ENCODE data around the gene ZNF518B. TPM values are rescaled to one million over a fixed set of nuclear protein-coding genes. Genes with fewer than 3 reads are reported as not detected.

The ZNF518B gene
- total and polyA plus RNA-seq, 10 of the 15 experiments (the other 5 are each of a cell fraction or from before 2014, with no cell fraction given) = 2.7 to 20.5 (median 9.2) TPM

- no peak overlapping the region for H3K4me3 ChIP-seq
- no peak overlapping the region for H3K4me2 ChIP-seq (ENCODE audit: control insufficient read depth, insufficient read depth)
- no peaks in the 10 kb centered on the region for H3K9me3 ChIP-seq (replicated peaks; ENCODE audit: control insufficient read depth, insufficient read depth, low read length)
- H3K4me1 ChIP-seq (ENCODE audit: control insufficient read depth, insufficient read depth, low read length) = no peaks in the 10 kb centered on the region
- intact Hi-C loops (cut with micrococcal nuclease; ENCODE audit: unreplicated experiment) (loop anchor here (5.0 kb wide), 1 partner anchor 121 kb away; no protein-coding TSS in a partner anchor), in situ Hi-C loops (cut with MboI) (no loop called here)
- SMC1A ChIA-PET (ENCODE audit: uncharacterized antibody, unreplicated experiment) = interaction anchor here (1.4 kb wide), 2 partner anchors 15 to 119 kb away, joined by 3 to 7 read pairs; no protein-coding TSS in a partner anchor
- no peaks in the 10 kb centered on the region for H3K79me2 ChIP-seq (ENCODE audit: control insufficient read depth, insufficient read depth, low read length)
- H4K20me1 ChIP-seq (ENCODE audit: control insufficient read depth, insufficient read depth) = no peaks in the 10 kb centered on the region
- no TSS peak for BruUV-seq (replicated peaks)
- WGBS (ENCODE audit: insufficient coverage, insufficient replicate concordance, low lambda C conversion rate, missing lambda C conversion rate) = 29% methylated on average over 2 of the region's 2 CpGs
- ATAC-seq = peak; percentile 30; the same call in 2 of the 3 replicates
- peak; percentile 36; the same call in 1 of the 2 replicates for TF ChIP-seq RUNX3 (IDR thresholded peaks at IDR 0.05; ENCODE audit: low read length)
- TF ChIP-seq MEF2A (IDR thresholded peaks at IDR 0.05; ENCODE audit: insufficient read depth, low read depth, low read length) = no peak
- TF ChIP-seq ZBED1 (IDR thresholded peaks at IDR 0.05; ENCODE audit: borderline replicate concordance) = no peak
- TF ChIP-seq CHD4 (IDR thresholded peaks at IDR 0.05) = no peak
- peak; percentile 37 for TF ChIP-seq MEF2B (IDR thresholded peaks at IDR 0.05; ENCODE audit: partially characterized antibody, poor library complexity, severe bottlenecking)
- CTCF ChIA-PET = interaction anchor here (1.3 to 1.4 kb wide), 2 partner anchors 45 to 121 kb away, joined by 3 to 4 read pairs; no protein-coding TSS in a partner anchor
- no peaks in the 10 kb centered on the region for H3K27me3 ChIP-seq (replicated peaks in 1 of 2; ENCODE audit: control insufficient read depth in 2 of 2, insufficient read depth in 2 of 2, low read length in 1 of 2)
- no peak overlapping the region for H2AFZ ChIP-seq (ENCODE audit: control insufficient read depth, low read depth, low read length)
- H3K9ac ChIP-seq (ENCODE audit: control insufficient read depth, insufficient read depth, low read length) = no peak overlapping the region
- POLR2A ChIA-PET = no interaction called here
- H3K27ac ChIP-seq (ENCODE audit: control insufficient read depth, insufficient read depth) = no peak overlapping the region
- no peak for DNase-seq (ENCODE audit: low read depth, low spot score)
- FAIRE-seq = no peak
- RAD21 ChIA-PET (ENCODE audit: unreplicated experiment) = no interaction called here
- H3K36me3 ChIP-seq (ENCODE audit: control insufficient read depth in 2 of 2, insufficient read depth in 2 of 2, low read length in 1 of 2) = no peaks in the 10 kb centered on the region
Observed at GRCh38 chr4:10416441-10416840, 40.8 kb downstream of the ZNF518B start.

GRCh38 chr4:10413177-10413576 is 44.0 kb downstream of the ZNF518B start:
- RAD21 ChIA-PET (ENCODE audit: unreplicated experiment) = no interaction called here
- ATAC-seq = peak; percentile 95
- BruUV-seq (replicated peaks) = no TSS peak
- Histone ChIP-seq H3K79me2 (ENCODE audit: control insufficient read depth, insufficient read depth, low read length) (no peaks in the 10 kb centered on the region), H3K27me3 (replicated peaks in 1 of 2; ENCODE audit: control insufficient read depth in 2 of 2, insufficient read depth in 2 of 2, low read length in 1 of 2) (no peaks in the 10 kb centered on the region), H2AFZ (ENCODE audit: control insufficient read depth, low read depth, low read length) (no peak overlapping the region), H3K36me3 (ENCODE audit: control insufficient read depth in 2 of 2, insufficient read depth in 2 of 2, low read length in 1 of 2) (no peaks in the 10 kb centered on the region), H3K4me2 (ENCODE audit: control insufficient read depth, insufficient read depth) (no peak overlapping the region), H3K4me3 (no peak overlapping the region), H3K9me3 (replicated peaks; ENCODE audit: control insufficient read depth, insufficient read depth, low read length) (no peaks in the 10 kb centered on the region), H4K20me1 (ENCODE audit: control insufficient read depth, insufficient read depth) (no peaks in the 10 kb centered on the region), H3K9ac (ENCODE audit: control insufficient read depth, insufficient read depth, low read length) (no peak overlapping the region), H3K4me1 (ENCODE audit: control insufficient read depth, insufficient read depth, low read length) (no peaks in the 10 kb centered on the region), H3K27ac (ENCODE audit: control insufficient read depth, insufficient read depth) (no peak overlapping the region)
- intact Hi-C loops (cut with micrococcal nuclease; ENCODE audit: unreplicated experiment) = loop anchor here (1.0 kb wide), 1 partner anchor 39 kb away; no protein-coding TSS in a partner anchor
- 0% methylated on average over 2 of the region's 2 CpGs for whole genome bisulfite sequencing (ENCODE audit: insufficient coverage, insufficient replicate concordance, low lambda C conversion rate, missing lambda C conversion rate)
- CTCF ChIA-PET = interaction anchor here (0.6 kb wide), 1 partner anchor 11 kb away, joined by 3 read pairs; no protein-coding TSS in a partner anchor
- in situ Hi-C loops (cut with MboI) = no loop called here
- DNase-seq (ENCODE audit: low read depth, low spot score) = no peak
- FAIRE-seq = peak; percentile 91
- SMC1A ChIA-PET (ENCODE audit: uncharacterized antibody, unreplicated experiment) = interaction anchor here (1.6 to 2.0 kb wide), 3 partner anchors 9 to 123 kb away, joined by 4 to 5 read pairs (median 4); no protein-coding TSS in a partner anchor
- POLR2A ChIA-PET = no interaction called here
- TF ChIP-seq NBN (IDR thresholded peaks at IDR 0.05) = 0 out of 2 replicates have a peak, but pooled peaks have one; percentile 42
- TF ChIP-seq MTA2 (IDR thresholded peaks at IDR 0.05; ENCODE audit: low read depth) = peak; percentile 57; the same call in 1 of the 2 replicates
- TF ChIP-seq BCLAF1 (IDR thresholded peaks at IDR 0.05) = no peak
- peak; percentile 83 for TF ChIP-seq NR2F1 (conservative IDR thresholded peaks at IDR 0.05)
- TF ChIP-seq IKZF1 (conservative IDR thresholded peaks at IDR 0.05) = peak; percentile 31; the same call in 1 of the 2 replicates
- TF ChIP-seq NR2C1 (IDR thresholded peaks at IDR 0.05) = peak; percentile 34; the same call in 1 of the 2 replicates
- peak; percentile 89 for TF ChIP-seq SPI1 (IDR thresholded peaks at IDR 0.05; ENCODE audit: borderline replicate concordance, insufficient read depth, low read depth, low read length)
- TF ChIP-seq RB1 (IDR thresholded peaks at IDR 0.05; ENCODE audit: borderline replicate concordance) = no peak
- TF ChIP-seq DPF2 (IDR thresholded peaks at IDR 0.05) = 0 out of 2 replicates have a peak, but pooled peaks have one; percentile 46
- peak; percentile 52 to 62; a peak in 2 of 4 replicates for TF ChIP-seq IKZF2 (IDR thresholded peaks at IDR 0.05)
- TF ChIP-seq RAD51 (IDR thresholded peaks at IDR 0.05) = no peak
- no peak for TF ChIP-seq RAD21 (IDR thresholded peaks at IDR 0.05; ENCODE audit: insufficient read depth, low read depth, low read length)

All from GM12878 (cell line).